Mucosa of descending colon (tissue), 3 donors: ENCODE data around the gene TEF. TPM values are rescaled to one million over a fixed set of nuclear protein-coding genes. Genes with fewer than 3 reads are reported as not detected.
"Not testable (repeated sequence)": the region's sequence is repeated elsewhere in the genome, so short reads cannot be mapped to it uniquely, and the experiment has no call there.

Experiments used
- ATAC-seq: fragments of 200-7000 bp; cut with Tn5 transposase; one replicate; pipeline ENCODE4 v1.9.1; 2020; ENCODE audit warnings: mild to moderate bottlenecking, moderate library complexity
- DNase-seq, 3 donors: peaks; one replicate each; pipeline ENCODE4 v3.0.0-alpha.2; 2020
- H3K36me3 ChIP-seq: fragments of 200-600 bp; one replicate; pipeline ENCODE4 v1.8.0; 2021; ENCODE audit warnings: low read depth, mild to moderate bottlenecking
- H3K4me1 ChIP-seq: fragments of 200-600 bp; one replicate; pipeline ENCODE4 v1.8.0; 2021; ENCODE audit warnings: low read depth, mild to moderate bottlenecking
- H3K4me3 ChIP-seq: fragments of 200-600 bp; one replicate; pipeline ENCODE4 v1.8.0; 2021; ENCODE audit warnings: mild to moderate bottlenecking
- H3K9me3 ChIP-seq: fragments of 200-600 bp; one replicate; pipeline ENCODE4 v1.8.0; 2021; ENCODE audit warnings: mild to moderate bottlenecking
- intact Hi-C, 2 donors: fragments of 100-400 bp; cut with DNase I in 1 of 2; cut with micrococcal nuclease in 1 of 2; formaldehyde crosslinking; loops; one replicate each; pipeline versions ENCODE4 v1.11.0 to v1.11.1; 2022; cut with DNase I, micrococcal nuclease
- total RNA-seq, 3 donors: library from RNA; stranded (reverse); fragmentation: NEBNext Ultra II Directional in 2 of 3; extraction: Animal tissue kit (Norgen Biotek cat#: 25700) in 2 of 3; gene quantifications; one replicate each; pipeline versions ENCODE4 v1.2.1 to v1.2.4, GENCODE V29; 2021 to 2023
- TF ChIP-seq, protein P1 (sequence below): fragments of 200-600 bp; IDR thresholded peaks from one replicate; pipeline ENCODE4 v1.8.0; 2022; ENCODE audit warnings: antibody characterized with exemption, mild to moderate bottlenecking
- donor health status: DM: no; HTN: no; CAD: no; lungs with moderate emphysema.
- donor health status: DM: no; HTN: no; CAD: no.
- donor health status: DM: no; HTN: yes; CAD: no.

TEF gene
- total RNA-seq, 3 donors from 2014 or later, result 17.6 to 29.3 (median 28.6) TPM

GRCh38 chr22:41398921-41399320, 17.2 kb downstream of the TEF start:
- ATAC-seq (no peak), DNase-seq (no peak)
- H3K9me3 ChIP-seq, result no peaks in the 10 kb centered on the region
- TF ChIP-seq, protein P1, sequence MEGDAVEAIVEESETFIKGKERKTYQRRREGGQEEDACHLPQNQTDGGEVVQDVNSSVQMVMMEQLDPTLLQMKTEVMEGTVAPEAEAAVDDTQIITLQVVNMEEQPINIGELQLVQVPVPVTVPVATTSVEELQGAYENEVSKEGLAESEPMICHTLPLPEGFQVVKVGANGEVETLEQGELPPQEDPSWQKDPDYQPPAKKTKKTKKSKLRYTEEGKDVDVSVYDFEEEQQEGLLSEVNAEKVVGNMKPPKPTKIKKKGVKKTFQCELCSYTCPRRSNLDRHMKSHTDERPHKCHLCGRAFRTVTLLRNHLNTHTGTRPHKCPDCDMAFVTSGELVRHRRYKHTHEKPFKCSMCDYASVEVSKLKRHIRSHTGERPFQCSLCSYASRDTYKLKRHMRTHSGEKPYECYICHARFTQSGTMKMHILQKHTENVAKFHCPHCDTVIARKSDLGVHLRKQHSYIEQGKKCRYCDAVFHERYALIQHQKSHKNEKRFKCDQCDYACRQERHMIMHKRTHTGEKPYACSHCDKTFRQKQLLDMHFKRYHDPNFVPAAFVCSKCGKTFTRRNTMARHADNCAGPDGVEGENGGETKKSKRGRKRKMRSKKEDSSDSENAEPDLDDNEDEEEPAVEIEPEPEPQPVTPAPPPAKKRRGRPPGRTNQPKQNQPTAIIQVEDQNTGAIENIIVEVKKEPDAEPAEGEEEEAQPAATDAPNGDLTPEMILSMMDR, result no peak
- intact Hi-C loops, result no loop called here
- H3K4me3 ChIP-seq, result no peak overlapping the region
- H3K36me3 ChIP-seq, result no peaks in the 10 kb centered on the region
- H3K4me1 ChIP-seq, result peaks cover 28% of the 10 kb centered on the region

DNA sequence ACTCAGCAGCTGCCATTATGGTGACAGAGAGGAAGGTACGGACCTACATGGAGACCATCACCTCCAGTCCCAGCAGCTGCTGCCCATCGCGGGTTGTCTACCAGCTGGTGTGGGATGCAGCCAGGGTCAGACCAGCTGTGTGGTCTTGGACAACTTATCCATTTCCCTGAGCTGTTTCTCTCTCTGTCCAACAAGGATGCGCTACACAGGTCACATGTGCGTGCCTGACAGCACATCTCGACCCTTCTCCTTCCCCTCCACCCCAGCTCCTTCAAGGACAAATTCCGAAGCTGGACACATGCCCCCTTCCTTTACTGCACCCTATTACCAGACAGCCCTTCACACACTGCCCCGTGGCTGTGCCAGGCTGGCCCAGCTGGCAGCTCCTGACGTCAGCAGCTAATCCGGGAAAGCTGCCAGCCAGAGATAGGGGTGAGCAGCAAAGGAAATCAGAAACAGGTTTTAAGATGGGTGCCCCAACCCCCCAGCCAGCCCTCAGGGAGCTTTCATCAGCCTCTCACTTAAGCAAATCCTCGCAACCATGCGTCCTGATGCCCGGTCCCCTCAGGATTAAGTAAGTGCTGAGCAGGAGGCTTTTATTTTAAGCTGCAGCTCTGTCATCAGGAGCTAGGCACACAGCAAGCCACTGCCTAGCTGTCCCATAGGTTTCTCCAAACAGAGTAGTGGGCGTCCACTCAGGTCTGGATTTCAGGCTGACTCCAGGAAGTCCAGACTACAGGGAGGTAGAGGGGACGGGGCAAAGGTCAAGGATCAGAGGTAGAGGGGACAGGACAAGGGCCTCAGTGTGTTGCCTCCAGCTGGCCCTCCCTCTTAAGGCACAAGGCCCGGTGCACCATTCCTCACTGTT, 20.3 kb downstream of the TEF start:
- H3K9me3 ChIP-seq, result no peaks in the 10 kb centered on the region
- no peak overlapping the region for H3K4me3 ChIP-seq
- H3K4me1 ChIP-seq, result peaks cover 30% of the 10 kb centered on the region
- DNase-seq, result peak; percentile 73 to 90 (median 89)
- intact Hi-C loops, result loop anchor here in 1 of 2 donors (5.0 kb wide), 1 partner anchor 115 kb away; no protein-coding TSS in a partner anchor
- peak; percentile 69 for ATAC-seq
- no peaks in the 10 kb centered on the region for H3K36me3 ChIP-seq
- TF ChIP-seq, protein P1, result no peak

DNA sequence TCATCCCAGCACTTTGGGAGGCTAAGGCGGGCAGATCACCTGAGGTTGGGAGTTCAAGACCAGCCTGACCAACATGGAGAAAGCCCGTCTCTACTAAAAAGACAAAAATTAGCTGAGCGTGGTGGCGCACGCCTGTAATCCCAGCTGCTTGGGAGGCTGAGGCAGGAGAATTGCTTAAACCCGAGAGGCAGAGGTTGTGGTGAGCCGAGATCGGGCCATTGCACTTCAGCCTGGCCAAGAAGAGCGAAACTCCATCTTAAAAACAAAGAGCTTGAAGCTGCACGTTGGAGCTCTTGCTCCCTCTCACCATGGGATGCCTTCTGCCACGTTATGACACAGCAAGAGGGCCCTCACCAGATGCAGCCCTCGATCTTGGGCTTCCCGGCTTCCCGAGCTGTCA, 21.1 kb downstream of the TEF start:
- H3K36me3 ChIP-seq, H3K9me3 ChIP-seq, ATAC-seq, DNase-seq, H3K4me3 ChIP-seq: not testable (repeated sequence)
- intact Hi-C loops, result loop anchor here in 1 of 2 donors (5.0 kb wide), 1 partner anchor 114 kb away; no protein-coding TSS in a partner anchor
- peaks cover 25% of the 10 kb centered on the region for H3K4me1 ChIP-seq

- TF ChIP-seq, protein P1, result peak; percentile 88
- no peak overlapping the region for H3K4me3 ChIP-seq
- ATAC-seq (peak; percentile 95), DNase-seq (peak; percentile 85 to 87 (median 86))
- no peaks in the 10 kb centered on the region for H3K9me3 ChIP-seq
- intact Hi-C loops, result loop anchor here (2.0 to 5.0 kb wide), 2 partner anchors 113 to 114 kb away; no protein-coding TSS in a partner anchor
- peaks cover 20% of the 10 kb centered on the region for H3K4me1 ChIP-seq
- no peaks in the 10 kb centered on the region for H3K36me3 ChIP-seq
Measured at GRCh38 chr22:41403532-41404318, 22.0 kb downstream of the TEF start.

- Histone ChIP-seq H3K4me1 (peaks cover 20% of the 10 kb centered on the region), H3K36me3 (no peaks in the 10 kb centered on the region), H3K9me3 (no peaks in the 10 kb centered on the region), H3K4me3 (no peak overlapping the region)
- DNase-seq, result no peak
- ATAC-seq, result no peak
- TF ChIP-seq, protein P1, result no peak
- intact Hi-C loops, result loop anchor here in 1 of 2 donors (2.0 kb wide), 1 partner anchor 111 kb away; no protein-coding TSS in a partner anchor
Measured at GRCh38 chr22:41405588-41405987, 23.8 kb downstream of the TEF start.
